Activated T-cell treated with anti-CD3 and anti-CD28 coated beads for 24 hours (primary cell): ENCODE data around the gene CRYL1.

Experiments used
- DNase-seq: peaks from one replicate; pipeline ENCODE4 v3.0.0-alpha.2; 2020; ENCODE audit warnings: low read depth

CRYL1 gene

GRCh38 chr13:20528452-20528851 lies 2.8 kb upstream of the CRYL1 start:
- DNase-seq = peak; percentile 4

- DNase-seq = no peak
Observed at GRCh38 chr13:20526664-20527063, 1.0 kb upstream of the CRYL1 start.

DNA sequence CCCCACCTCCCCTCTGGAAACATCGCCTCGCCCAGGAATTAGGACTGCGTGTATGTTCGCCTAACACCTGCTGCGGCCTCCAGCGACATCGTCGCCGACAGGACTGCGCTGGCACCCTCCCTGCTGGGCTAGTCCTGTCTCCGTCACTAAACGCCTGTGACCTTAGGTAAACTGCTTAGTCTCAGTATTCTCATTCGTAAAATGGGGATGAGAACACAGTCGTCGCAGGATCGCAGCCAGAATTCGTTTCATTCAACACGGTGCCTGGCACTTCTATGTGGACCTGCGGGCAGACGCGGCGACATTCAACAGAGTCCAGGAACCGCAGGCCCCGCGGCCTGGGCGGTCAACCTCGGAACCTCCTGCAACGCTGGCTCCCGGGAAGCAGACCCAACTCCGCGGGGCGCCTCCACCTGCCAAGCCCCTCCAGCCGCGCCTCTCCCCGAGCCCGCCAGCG lies 485 bp downstream of the CRYL1 start:
- no peak for DNase-seq

- no peak for DNase-seq
Observed at GRCh38 chr13:20521364-20522115, 4.1 kb downstream of the CRYL1 start.

GRCh38 chr13:20519875-20520274 lies 5.8 kb downstream of the CRYL1 start:
- no peak for DNase-seq

- DNase-seq = no peak
Observed at GRCh38 chr13:20518660-20519100, 7.0 kb downstream of the CRYL1 start.

GRCh38 chr13:20514866-20515265 lies 10.8 kb downstream of the CRYL1 start:
- DNase-seq = no peak

- no peak for DNase-seq
Observed at GRCh38 chr13:20513466-20513995, 12.1 kb downstream of the CRYL1 start.

DNA sequence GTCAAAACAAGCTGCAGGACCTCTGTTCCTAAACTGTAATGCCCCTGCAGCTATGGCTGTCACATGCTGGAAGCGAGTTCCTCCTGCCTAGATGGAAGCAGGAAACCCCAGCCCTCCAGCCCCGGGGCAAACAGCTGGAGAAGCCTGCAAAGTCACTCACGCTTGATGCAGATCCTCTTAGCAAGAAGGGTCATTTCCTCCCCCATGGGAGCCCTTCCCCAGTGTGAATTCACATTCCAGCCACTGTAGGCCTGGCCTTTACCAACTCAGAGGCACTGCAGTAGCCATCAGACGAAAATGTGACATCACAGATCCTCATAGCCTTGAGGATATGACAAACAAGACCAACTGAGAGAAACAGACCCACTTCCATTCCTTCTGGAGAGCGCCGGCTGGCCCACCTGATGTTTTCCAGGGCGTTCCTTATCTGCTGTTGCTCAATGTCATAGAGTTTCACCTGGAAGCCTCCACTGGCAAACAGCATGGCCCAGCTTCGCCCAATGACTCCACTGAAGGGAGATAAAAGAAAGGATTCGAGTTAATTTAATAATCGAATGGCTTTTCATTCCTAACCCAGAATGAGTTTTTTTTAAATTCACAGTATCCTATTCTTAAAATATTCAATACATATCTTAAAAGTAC lies 13.5 kb downstream of the CRYL1 start:
- no peak for DNase-seq

DNA sequence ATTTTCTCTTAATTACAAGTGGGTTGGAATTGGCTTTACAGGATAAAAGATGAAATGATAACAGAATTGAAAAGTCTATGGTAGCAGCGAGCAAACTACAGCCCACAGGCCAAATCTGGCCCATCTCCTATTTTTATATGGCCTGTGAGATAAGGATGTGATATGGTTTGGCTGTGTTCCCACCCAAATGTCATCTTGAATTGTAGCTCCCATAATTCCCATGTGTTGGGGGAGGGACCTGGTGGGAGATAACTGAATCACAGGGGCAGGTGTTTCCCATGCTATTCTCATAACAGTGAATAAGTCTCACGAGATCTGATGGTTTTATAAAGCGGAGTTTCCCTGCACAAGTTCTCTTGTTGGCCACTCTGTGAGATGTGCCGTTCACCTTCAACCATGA lies 19.0 kb downstream of the CRYL1 start:
- DNase-seq = no peak

DNA sequence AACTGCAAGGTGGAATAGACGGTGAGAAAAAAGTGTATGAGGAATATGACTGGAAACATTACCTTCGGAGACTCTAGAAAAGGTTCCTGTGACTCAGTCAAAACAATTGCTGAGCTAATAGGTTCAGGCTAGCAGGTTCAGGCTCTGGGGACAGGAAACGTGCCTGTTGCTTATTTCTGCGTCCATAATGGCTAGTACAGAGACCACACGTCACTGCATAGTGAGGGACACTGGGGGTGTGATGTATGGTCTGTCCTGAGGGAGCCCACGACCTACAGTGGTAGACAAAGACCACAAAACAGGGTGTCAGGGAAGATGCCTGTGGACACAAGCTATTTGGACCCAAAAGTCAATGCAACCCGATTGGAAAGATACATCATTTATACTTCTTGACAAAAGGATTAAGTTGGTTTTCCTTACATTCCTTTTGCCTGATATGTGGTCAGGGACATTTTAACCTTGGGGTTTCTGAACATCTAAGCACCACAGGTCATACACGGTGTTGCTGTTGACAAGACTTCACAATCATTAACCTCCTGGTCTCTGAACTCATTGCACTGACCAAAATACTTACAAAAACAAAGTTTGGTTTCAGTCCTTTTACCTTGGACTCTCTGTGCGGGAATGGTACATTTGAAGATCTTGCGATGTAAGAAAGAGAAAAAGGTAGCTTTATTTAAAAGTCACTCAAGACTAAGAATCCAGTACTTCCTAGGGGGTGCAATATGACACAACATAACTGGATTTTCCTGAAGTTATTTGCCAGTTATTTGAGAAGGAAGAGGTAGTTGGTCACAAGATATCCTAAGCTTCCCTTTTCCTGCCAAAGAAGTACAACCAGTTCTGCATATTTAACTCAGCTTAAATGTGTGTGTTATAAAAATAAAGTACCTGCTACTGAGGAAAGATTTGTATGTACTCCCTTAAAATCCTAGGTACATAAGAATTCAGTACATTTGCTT lies 20.0 kb downstream of the CRYL1 start:
- DNase-seq = no peak

DNA sequence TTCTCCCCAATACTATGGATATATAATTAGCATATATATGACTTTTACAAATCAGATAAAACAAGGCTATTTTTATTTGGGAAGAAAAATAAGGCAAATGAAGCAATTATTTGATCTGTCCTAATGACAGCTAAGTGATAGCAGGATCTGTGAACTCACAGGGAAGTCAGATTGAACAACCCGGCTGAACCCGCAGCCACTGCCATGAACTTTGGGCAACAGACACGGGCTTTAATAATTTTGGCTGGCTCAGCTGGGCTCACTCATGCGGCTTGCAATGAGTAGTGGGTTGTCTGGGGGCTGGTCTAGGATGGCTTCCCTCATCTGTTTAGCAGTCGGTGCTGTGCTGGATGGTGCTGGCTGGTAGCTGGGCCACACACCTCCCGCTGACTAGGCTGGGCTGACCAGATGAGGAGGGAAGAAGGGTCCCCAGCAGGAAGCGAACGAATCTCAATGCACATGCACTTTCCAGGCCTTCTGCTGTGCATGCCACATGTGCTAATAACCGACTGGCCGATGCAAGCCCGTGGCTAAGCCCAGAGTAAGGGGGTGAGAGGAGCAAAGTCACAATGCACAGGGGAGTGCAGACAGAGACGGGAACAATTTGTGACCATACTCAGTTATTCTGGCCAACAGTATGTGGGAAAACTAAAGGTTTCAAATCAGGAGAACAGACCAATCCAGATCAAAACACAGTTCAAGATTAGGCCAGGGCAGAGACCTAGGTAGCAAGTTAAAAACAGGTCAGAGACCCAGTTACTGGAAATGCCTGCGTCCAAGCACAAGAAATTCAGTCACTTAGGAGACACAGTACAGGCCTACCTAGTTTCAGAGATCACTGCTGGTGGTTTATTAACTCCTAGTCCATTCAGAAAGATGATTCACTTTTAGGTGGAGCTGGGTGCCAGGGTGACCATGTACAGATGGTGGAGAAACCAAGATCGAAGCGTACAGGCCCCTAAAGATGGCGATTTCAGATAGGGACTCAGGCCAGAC lies 22.3 kb downstream of the CRYL1 start:
- DNase-seq = no peak

DNA sequence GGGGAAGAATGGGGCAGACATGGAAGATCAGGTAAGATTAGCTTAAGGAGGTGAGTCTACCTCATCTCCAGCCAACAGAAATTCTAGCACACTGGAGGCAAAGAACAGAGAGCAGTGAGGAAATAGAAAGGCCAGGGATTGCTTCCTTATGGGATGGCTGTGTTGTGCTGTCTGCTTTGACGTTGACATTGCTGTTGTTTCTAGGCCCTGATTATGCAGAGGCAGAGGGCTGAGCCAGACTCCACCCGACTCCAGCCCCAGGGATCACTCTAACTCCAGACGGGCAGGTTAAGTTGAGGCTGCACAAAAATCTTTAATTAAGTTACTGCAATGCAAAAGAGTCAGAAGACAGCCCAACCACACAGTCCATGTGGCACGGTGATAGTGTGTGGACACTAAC lies 24.1 kb downstream of the CRYL1 start:
- no peak for DNase-seq

DNA sequence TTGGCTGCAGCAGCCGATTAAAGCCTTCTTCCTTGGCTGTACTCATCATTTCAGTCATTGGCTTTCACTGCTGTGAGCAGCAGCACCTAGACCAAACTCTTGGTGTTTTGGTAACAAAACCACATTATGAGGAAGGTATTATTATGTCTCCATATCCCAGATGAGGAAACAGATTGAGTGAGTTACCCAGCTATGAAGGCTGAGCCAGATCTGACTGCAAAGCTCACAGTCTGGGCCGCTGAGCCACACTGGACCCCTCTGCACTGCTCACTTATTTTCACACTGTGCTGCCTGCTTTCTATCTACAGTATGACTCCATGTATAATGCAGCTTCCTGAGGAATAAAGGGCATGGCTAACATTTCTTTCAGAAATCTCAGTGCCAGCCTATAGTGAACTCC lies 24.5 kb downstream of the CRYL1 start:
- no peak for DNase-seq

DNA sequence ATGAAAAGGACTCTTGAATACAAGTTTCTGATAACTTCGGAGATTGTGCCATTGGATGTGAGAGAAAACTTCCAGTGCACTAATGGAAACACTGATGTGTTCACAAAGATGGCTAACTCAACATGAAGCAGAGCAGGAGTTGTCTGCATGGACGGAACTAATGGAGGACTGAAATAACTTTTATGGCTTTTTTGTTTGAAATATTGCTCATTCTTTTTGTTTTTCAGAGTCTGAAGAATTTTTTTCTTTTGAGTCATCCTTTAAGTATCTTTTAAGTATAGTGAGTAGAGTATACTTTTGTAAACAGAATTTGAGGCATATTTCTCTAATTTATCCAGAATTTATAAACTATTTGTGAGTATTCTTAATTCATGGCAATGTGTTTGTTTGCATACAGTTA lies 25.7 kb downstream of the CRYL1 start:
- no peak for DNase-seq

DNA sequence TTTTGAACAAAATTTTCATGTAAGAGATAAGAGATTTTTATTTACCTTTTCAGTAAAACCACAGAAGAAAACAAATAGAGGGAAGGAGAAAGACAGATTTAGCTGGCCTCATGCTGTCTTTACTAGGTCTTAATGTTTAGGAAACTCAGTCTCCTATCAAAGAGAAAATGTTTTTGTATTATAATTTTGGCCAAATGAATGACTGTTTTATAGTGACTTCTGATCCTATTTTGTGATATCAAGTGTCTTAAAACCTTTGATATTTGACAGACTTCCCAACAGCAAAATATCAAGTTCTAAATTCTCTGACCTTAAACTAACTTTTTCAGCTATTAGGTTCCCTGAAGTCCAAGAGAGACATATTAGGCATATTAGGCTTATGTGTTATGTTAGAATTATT lies 27.0 kb downstream of the CRYL1 start:
- no peak for DNase-seq

- DNase-seq = no peak
Observed at GRCh38 chr13:20498129-20498528, 27.5 kb downstream of the CRYL1 start.

- DNase-seq = no peak
Observed at GRCh38 chr13:20497006-20497775, 28.5 kb downstream of the CRYL1 start.

GRCh38 chr13:20495087-20496023 lies 30.3 kb downstream of the CRYL1 start:
- DNase-seq = peak; percentile 50
